NCI-H1048 (cell line): Measurements from ENCODE around the gene NUP153.
A peak's percentile ranks its signal among the peaks of the same experiment; 100 is the strongest.

Source experiments
- DNase-seq: peaks from one replicate; lab custom pipeline; 2025; lab: John Stamatoyannopoulos, UW

Gene NUP153

GRCh38 chr6:17662585-17662984, 44.1 kb downstream of the NUP153 start:
- DNase-seq = no peak

GRCh38 chr6:17656644-17657043, 50.1 kb downstream of the NUP153 start:
- no peak for DNase-seq

- no peak for DNase-seq
Observed at GRCh38 chr6:17656092-17656491, 50.6 kb downstream of the NUP153 start.

- no peak for DNase-seq
Observed at GRCh38 chr6:17653198-17653882, 53.4 kb downstream of the NUP153 start.

GRCh38 chr6:17650656-17651309, 55.9 kb downstream of the NUP153 start:
- no peak for DNase-seq

GRCh38 chr6:17648745-17649144, 58.0 kb downstream of the NUP153 start:
- DNase-seq = no peak

GRCh38 chr6:17640477-17640917, 66.2 kb downstream of the NUP153 start:
- DNase-seq = no peak

GRCh38 chr6:17638212-17638715, 68.5 kb downstream of the NUP153 start:
- no peak for DNase-seq

- DNase-seq = no peak
Observed at GRCh38 chr6:17635568-17635967, 71.2 kb downstream of the NUP153 start.

- no peak for DNase-seq
Observed at GRCh38 chr6:17633465-17634188, 73.1 kb downstream of the NUP153 start.

GRCh38 chr6:17632934-17633333, 73.8 kb downstream of the NUP153 start:
- DNase-seq = no peak

GRCh38 chr6:17630511-17631073, 76.1 kb downstream of the NUP153 start:
- DNase-seq = no peak

GRCh38 chr6:17629824-17630510, 76.8 kb downstream of the NUP153 start:
- no peak for DNase-seq

- DNase-seq = no peak
Observed at GRCh38 chr6:17628873-17629272, 77.9 kb downstream of the NUP153 start.

GRCh38 chr6:17624396-17624795, 82.3 kb downstream of the NUP153 start:
- no peak for DNase-seq

- DNase-seq = no peak
Observed at GRCh38 chr6:17622144-17622543, 84.6 kb downstream of the NUP153 start.

- peak; percentile 33 for DNase-seq
Observed at GRCh38 chr6:17621003-17621402, 85.7 kb downstream of the NUP153 start.

GRCh38 chr6:17615794-17616193, 90.9 kb downstream of the NUP153 start:
- DNase-seq = no peak

GRCh38 chr6:17612048-17612447, 94.7 kb downstream of the NUP153 start:
- no peak for DNase-seq

GRCh38 chr6:17610835-17611234, 95.9 kb downstream of the NUP153 start:
- no peak for DNase-seq

GRCh38 chr6:17606606-17607005, 100.1 kb downstream of the NUP153 start:
- DNase-seq = no peak

- DNase-seq = no peak
Observed at GRCh38 chr6:17602888-17603287, 103.8 kb downstream of the NUP153 start.
